Left lung (tissue), 10 donors: Measurements from ENCODE around the gene HSD11B1. TPM values are rescaled to one million over a fixed set of nuclear protein-coding genes. Genes with fewer than 3 reads are reported as not detected.

Source experiments
- ATAC-seq: fragments of 200-7000 bp; cut with Tn5 transposase; one replicate; pipeline ENCODE4 v1.9.1; 2020; ENCODE audit warnings: moderate library complexity
- DNase-seq, 4 donors: peaks; one replicate each; pipeline ENCODE4 v3.0.0-alpha.2; 2013 to 2020
- H3K27ac ChIP-seq, 2 donors: fragments of 200-600 bp; sonication (generic) in 1 of 2; one replicate each; pipeline versions ENCODE4 v1.5.0 to v1.8.0; 2020 to 2021
- H3K27me3 ChIP-seq, 2 donors: fragments of 200-600 bp; sonication (generic) in 1 of 2; one replicate each; pipeline versions ENCODE4 v1.5.0 to v1.8.0; 2020 to 2021
- H3K36me3 ChIP-seq, 2 donors: fragments of 200-600 bp; sonication (generic) in 1 of 2; one replicate each; pipeline versions ENCODE4 v1.5.0 to v1.8.0; 2020 to 2021
- H3K4me1 ChIP-seq, 2 donors: fragments of 200-600 bp; one replicate each; pipeline ENCODE4 v1.8.0; 2021
- H3K4me3 ChIP-seq, 2 donors: fragments of 200-600 bp; sonication (generic) in 1 of 2; one replicate each; pipeline versions ENCODE4 v1.5.0 to v1.8.0; 2020 to 2021; ENCODE audit warnings: mild to moderate bottlenecking in 1 of 2
- H3K9me3 ChIP-seq, 2 donors: fragments of 200-600 bp; sonication (generic) in 1 of 2; one replicate each; pipeline versions ENCODE4 v1.5.0 to v1.8.0; 2020 to 2021
- CTCF ChIP-seq, 2 donors: fragments of 200-600 bp; sonication (generic) in 1 of 2; IDR thresholded peaks; one replicate each; pipeline versions ENCODE4 v1.5.0 to v1.8.0; 2021; ENCODE audit warnings: antibody characterized with exemption in 2 of 2
- intact Hi-C, 2 donors: fragments of 100-400 bp; cut with DNase I; formaldehyde crosslinking; loops; one replicate each; pipeline versions ENCODE4 v1.11.2 to v1.14.2; 2022
- polyA plus RNA-seq, 6 donors: library from polyadenylated mRNA; unstranded; fragments of 120-200 nt; gene quantifications; one replicate each; pipeline ENCODE4 v1.2.1, GENCODE V29; 2013; ENCODE audit not compliant: insufficient read length in 6 of 6
- total RNA-seq, 2 donors: library from RNA; stranded (reverse); fragmentation: NEBNext Ultra II Directional; extraction: Animal tissue kit (Norgen Biotek cat#: 25700); gene quantifications; one replicate each; pipeline ENCODE4 v1.2.1, GENCODE V29; 2021
- donor health status: DM: no; HTN: yes; CAD: no.
- donor health status: DM: no; HTN: no; CAD: no.

Gene HSD11B1
- total and polyA plus RNA-seq, 8 donors: 5.1 to 30.7 (median 7.0) TPM

- Histone ChIP-seq H3K27ac (no peak overlapping the region), H3K36me3 (peaks cover 0 to 19% of the 10 kb centered on the region in 2 donors), H3K27me3 (peaks cover 0 to 6% of the 10 kb centered on the region in 2 donors), H3K9me3 (no peaks in the 10 kb centered on the region), H3K4me3 (peak overlapping the region in 1 of 2 donors; percentile 59), H3K4me1 (peaks cover 7 to 18% of the 10 kb centered on the region in 2 donors)
- intact Hi-C loops: no loop called here
- no peak for TF ChIP-seq CTCF (IDR thresholded peaks at IDR 0.05)
- DNase-seq: no peak
- ATAC-seq: no peak
These were observed 78.7 kb downstream of the HSD11B1 start for GRCh38 chr1:209783386-209783785.

Other genes with a start within 250 kb of the HSD11B1 start
- 1 to 10 TPM in 1 of 2 donors, under 1 TPM in 1; 0.29 to 1.1 TPM for gene CAMK1G, start 121.1 kb upstream of the HSD11B1 start, total RNA-seq
- 1 to 10 TPM; 6.5 to 9.9 (median 9.0) TPM for gene CAMK1G, start 121.1 kb upstream of the HSD11B1 start, polyA plus RNA-seq
- 100 to 1,000 TPM in 1 of 2 donors, 10 to 100 TPM in 1; 64.1 to 126 TPM for gene LAMB3, start 52.4 kb upstream of the HSD11B1 start, total RNA-seq
- 100 to 1,000 TPM in 1 of 6 donors, 10 to 100 TPM in 5; 54.1 to 102 (median 66.9) TPM for gene LAMB3, start 52.4 kb upstream of the HSD11B1 start, polyA plus RNA-seq
- 10 to 100 TPM; 10.6 to 89.1 TPM for gene G0S2, start 29.4 kb upstream of the HSD11B1 start, total RNA-seq
- 10 to 100 TPM; 24.1 to 60.8 (median 36.7) TPM for gene G0S2, start 29.4 kb upstream of the HSD11B1 start, polyA plus RNA-seq
- gene TRAF3IP3, start 51.2 kb downstream of the HSD11B1 start, total RNA-seq: 10 to 100 TPM in 1 of 2 donors, 1 to 10 TPM in 1; 4.5 to 13.5 TPM
- 1 to 10 TPM; 2.2 to 3.4 (median 3.0) TPM for gene TRAF3IP3, start 51.2 kb downstream of the HSD11B1 start, polyA plus RNA-seq
- gene C1orf74, start 79.7 kb downstream of the HSD11B1 start, total RNA-seq: 1 to 10 TPM; 1.8 to 2.2 TPM
- gene C1orf74, start 79.7 kb downstream of the HSD11B1 start, polyA plus RNA-seq: 1 to 10 TPM; 2.7 to 3.4 (median 3.2) TPM
- 10 to 100 TPM; 15.7 to 26.5 TPM for gene IRF6, start 101.3 kb downstream of the HSD11B1 start, total RNA-seq
- 10 to 100 TPM; 17.4 to 23.6 (median 19.3) TPM for gene IRF6, start 101.3 kb downstream of the HSD11B1 start, polyA plus RNA-seq
- 1 to 10 TPM; 4.1 to 7.2 TPM for gene UTP25, start 123.1 kb downstream of the HSD11B1 start, total RNA-seq
- gene UTP25, start 123.1 kb downstream of the HSD11B1 start, polyA plus RNA-seq: 10 to 100 TPM in 4 of 6 donors, 1 to 10 TPM in 2; 9.8 to 11.5 (median 11.0) TPM
- gene SYT14, start 233.4 kb downstream of the HSD11B1 start, total RNA-seq: 1 to 10 TPM in 1 of 2 donors, not detected in 1; 1.1 TPM
- gene SYT14, start 233.4 kb downstream of the HSD11B1 start, polyA plus RNA-seq: under 1 TPM; 0.16 to 0.49 (median 0.27) TPM